Gastrocnemius medialis (tissue), 4 donors: Measurements from ENCODE around the gene RPE. TPM values are rescaled to one million over a fixed set of nuclear protein-coding genes. Genes with fewer than 3 reads are reported as not detected.

Source experiments
- ATAC-seq, 2 donors: fragments of 150-250 bp; one replicate each; pipeline ENCODE4 v1.9.1; 2016
- DNase-seq, 2 donors: peaks; one replicate each; pipeline ENCODE4 v3.0.0-alpha.2; 2019
- H3K27ac ChIP-seq, 4 donors: fragments of 200-600 bp; sonication (generic); 1 replicate in 1 of 4; 2 replicates in 3 of 4; pipeline ENCODE4 v1.5.1; 2016 to 2018; ENCODE audit warnings: mild to moderate bottlenecking in 2 of 4, moderate library complexity in 1 of 4
- H3K27me3 ChIP-seq, 3 donors: fragments of 200-600 bp; sonication (generic) in 2 of 3; 1 replicate in 1 of 3; 2 replicates in 2 of 3; pipeline versions ENCODE4 v1.5.1 to v1.6.0; 2016 to 2019; ENCODE audit warnings: mild to moderate bottlenecking in 1 of 3, moderate library complexity in 1 of 3
- H3K36me3 ChIP-seq, 2 donors: fragments of 200-600 bp; sonication (generic) in 1 of 2; one replicate each; pipeline ENCODE4 v1.5.1; 2017 to 2018
- H3K4me1 ChIP-seq, 2 donors: fragments of 200-600 bp; sonication (generic) in 1 of 2; one replicate each; pipeline ENCODE4 v1.5.1; 2016 to 2017; ENCODE audit warnings: mild to moderate bottlenecking in 2 of 2
- H3K4me3 ChIP-seq, 4 donors: fragments of 200-600 bp; sonication (generic) in 3 of 4; 1 replicate in 1 of 4; 2 replicates in 3 of 4; pipeline ENCODE4 v1.5.1; 2016 to 2019; ENCODE audit warnings: mild to moderate bottlenecking in 2 of 4
- H3K9me3 ChIP-seq, 3 donors: fragments of 200-600 bp; sonication (generic) in 2 of 3; 1 replicate in 1 of 3; 2 replicates in 2 of 3; pipeline ENCODE4 v1.5.1; 2016 to 2019
- CTCF ChIP-seq, 5 experiments: fragments of 450-650 bp in 3 of 5; fragments of 200-600 bp in 2 of 5; sonication (generic) in 2 of 5; IDR thresholded peaks in 4 of 5; conservative IDR thresholded peaks in 1 of 5; 1 replicate in 4 of 5; 2 replicates in 1 of 5; pipeline ENCODE4 v1.5.1; 2016 to 2019; ENCODE audit warnings: antibody characterized with exemption in 5 of 5, mild to moderate bottlenecking in 3 of 5, moderate library complexity in 3 of 5
- POLR2A ChIP-seq, 2 donors: fragments of 450-650 bp; IDR thresholded peaks; one replicate each; pipeline ENCODE4 v1.6.1; 2017; ENCODE audit warnings: antibody characterized with exemption in 2 of 2, mild to moderate bottlenecking in 2 of 2, moderate library complexity in 2 of 2
- in situ Hi-C, 4 donors: fragments of 200-750 bp; cut with MboI; loops; one replicate each; pipeline versions ENCODE4 v1.15.0 to v1.8.0; 2017; ENCODE audit warnings: low sequenced_read_pairs in 4 of 4
- intact Hi-C: fragments of 100-400 bp; cut with DNase I; formaldehyde crosslinking; loops from one replicate; pipeline ENCODE4 v1.15.1; 2023; ENCODE audit warnings: low total_unique reads
- total RNA-seq, 4 donors: library from RNA; depleted of rRNA; stranded (reverse); fragments of >200 nt; gene quantifications; one replicate each; pipeline versions ENCODE4 v1.1.0 to v1.2.3, GENCODE V29; 2016

RPE gene
- total RNA-seq, 4 donors from 2014 or later = 9.2 to 73.5 (median 23.2) TPM

- no peaks in the 10 kb centered on the region for H3K27me3 ChIP-seq
- no peaks in the 10 kb centered on the region for H3K9me3 ChIP-seq
- ATAC-seq (no peak), DNase-seq (no peak)
- in situ Hi-C loops = loop anchor here in 1 of 4 donors (25.0 kb wide), 1 partner anchor 624 kb away; no protein-coding TSS in a partner anchor
- intact Hi-C loops = no loop called here
- H3K4me3 ChIP-seq = no peak overlapping the region
- TF ChIP-seq CTCF (IDR thresholded peaks at IDR 0.05 in 4 of 5, conservative IDR thresholded peaks at IDR 0.05 in 1 of 5) = peak in 4 of 5 experiments; percentile 25 to 60 (median 36)
- no peak for TF ChIP-seq POLR2A (IDR thresholded peaks at IDR 0.05)
- H3K4me1 ChIP-seq = no peaks in the 10 kb centered on the region
- H3K36me3 ChIP-seq = no peaks in the 10 kb centered on the region
- H3K27ac ChIP-seq = no peak overlapping the region
Observed at GRCh38 chr2:209960676-209961630, 41.5 kb upstream of the RPE start.

DNA sequence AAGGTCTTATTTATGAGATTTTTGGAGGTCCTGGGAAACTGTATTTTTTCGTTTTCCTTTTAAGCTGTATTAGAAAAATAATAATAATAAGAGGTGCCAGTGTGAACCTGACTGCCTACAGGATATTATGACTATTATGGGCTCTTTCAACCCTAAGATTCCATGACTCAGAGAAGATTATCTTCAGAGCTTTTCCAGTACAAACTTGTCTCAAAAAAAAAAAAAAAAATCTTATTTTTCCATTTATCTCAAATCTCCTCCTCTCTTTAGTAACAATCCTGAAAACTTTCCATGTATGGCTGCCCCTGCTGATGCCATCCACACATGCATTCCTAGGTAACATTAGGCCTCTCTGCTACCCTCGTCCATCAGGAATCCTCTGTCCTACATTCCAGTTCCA is 36.7 kb upstream of the RPE start:
- H3K4me3 ChIP-seq = no peak overlapping the region
- H3K27ac ChIP-seq = no peak overlapping the region
- intact Hi-C loops (no loop called here), in situ Hi-C loops (loop anchor here in 1 of 4 donors (25.0 kb wide), 1 partner anchor 628 kb away; no protein-coding TSS in a partner anchor)
- ATAC-seq (no peak), DNase-seq (no peak)
- no peaks in the 10 kb centered on the region for H3K27me3 ChIP-seq
- no peaks in the 10 kb centered on the region for H3K4me1 ChIP-seq
- H3K36me3 ChIP-seq = no peaks in the 10 kb centered on the region
- H3K9me3 ChIP-seq = no peaks in the 10 kb centered on the region
- TF ChIP-seq CTCF (IDR thresholded peaks at IDR 0.05 in 4 of 5, conservative IDR thresholded peaks at IDR 0.05 in 1 of 5) (no peak), POLR2A (IDR thresholded peaks at IDR 0.05) (no peak)

- DNase-seq (no peak), ATAC-seq (no peak)
- no peak overlapping the region for H3K4me3 ChIP-seq
- no peaks in the 10 kb centered on the region for H3K4me1 ChIP-seq
- in situ Hi-C loops = loop anchor here in 1 of 4 donors (25.0 kb wide), 1 partner anchor 632 kb away; no protein-coding TSS in a partner anchor
- no peak overlapping the region for H3K27ac ChIP-seq
- intact Hi-C loops = loop anchor here (10.0 kb wide), 1 partner anchor 425 kb away; no protein-coding TSS in a partner anchor
- no peaks in the 10 kb centered on the region for H3K9me3 ChIP-seq
- H3K36me3 ChIP-seq = no peaks in the 10 kb centered on the region
- H3K27me3 ChIP-seq = peaks cover 0 to 4% (median 0%) of the 10 kb centered on the region in 3 donors
- no peak for TF ChIP-seq CTCF (IDR thresholded peaks at IDR 0.05 in 4 of 5, conservative IDR thresholded peaks at IDR 0.05 in 1 of 5)
- no peak for TF ChIP-seq POLR2A (IDR thresholded peaks at IDR 0.05)
Observed at GRCh38 chr2:209969692-209970091, 32.7 kb upstream of the RPE start.

DNA sequence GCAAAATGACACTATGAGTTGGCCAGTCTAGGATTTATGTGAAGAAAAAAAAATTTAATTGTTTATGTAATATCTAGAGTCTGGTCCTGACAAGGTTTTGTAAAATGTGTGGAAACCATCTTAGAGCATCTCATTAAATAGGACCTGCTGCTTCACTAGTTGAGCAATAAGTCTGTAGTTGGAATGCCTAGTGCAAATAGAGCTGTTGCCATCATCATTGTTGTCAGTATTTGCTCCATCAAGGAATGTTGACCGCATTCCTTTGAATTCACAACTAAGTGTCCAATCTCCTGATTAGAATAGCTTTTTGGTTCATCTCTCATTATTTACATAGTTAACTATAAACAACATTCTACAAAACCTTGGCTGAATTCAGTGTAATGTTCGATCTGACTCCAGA is 32.2 kb upstream of the RPE start:
- no peaks in the 10 kb centered on the region for H3K36me3 ChIP-seq
- H3K27ac ChIP-seq = no peak overlapping the region
- H3K9me3 ChIP-seq = no peaks in the 10 kb centered on the region
- no peak overlapping the region for H3K4me3 ChIP-seq
- in situ Hi-C loops = loop anchor here in 1 of 4 donors (25.0 kb wide), 1 partner anchor 633 kb away; no protein-coding TSS in a partner anchor
- intact Hi-C loops = loop anchor here (10.0 kb wide), 1 partner anchor 425 kb away; no protein-coding TSS in a partner anchor
- H3K27me3 ChIP-seq = peaks cover 0 to 4% (median 0%) of the 10 kb centered on the region in 3 donors
- DNase-seq = no peak
- no peak for TF ChIP-seq CTCF (IDR thresholded peaks at IDR 0.05 in 4 of 5, conservative IDR thresholded peaks at IDR 0.05 in 1 of 5)
- no peak for TF ChIP-seq POLR2A (IDR thresholded peaks at IDR 0.05)
- no peak for ATAC-seq
- H3K4me1 ChIP-seq = no peaks in the 10 kb centered on the region
